ENCODE results near the gene SND1. TPM values are rescaled to one million over a fixed set of nuclear protein-coding genes. Genes with fewer than 3 reads are reported as not detected.
A peak's percentile ranks its signal among the peaks of the same experiment; 100 is the strongest.

Gene SND1
- total and polyA plus RNA-seq, 2 donors (not counting 1 experiment from before 2014, with no cell fraction given) = 137 to 174 TPM

DNA sequence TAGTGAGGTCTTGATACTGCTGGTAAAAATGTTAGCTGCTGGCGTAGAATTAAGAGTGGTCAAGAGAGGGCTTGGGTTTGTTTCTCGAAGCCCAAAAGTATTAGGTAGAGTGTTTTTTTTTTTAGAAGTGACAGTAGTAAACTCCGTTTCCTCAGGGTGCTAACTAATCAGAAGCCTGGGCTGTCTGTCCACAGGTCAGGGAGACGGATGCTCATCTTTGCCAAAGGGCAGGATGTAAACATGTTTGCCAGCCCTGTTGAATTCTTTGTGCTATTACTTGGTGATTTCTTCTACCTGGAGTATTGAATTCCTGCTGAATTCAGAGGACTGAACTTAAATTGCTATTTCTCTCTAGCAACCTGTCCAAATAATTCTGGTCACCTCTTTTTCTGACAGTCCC, 117.1 kb downstream of the SND1 start:
- H3K4me1 ChIP-seq (ENCODE audit: control insufficient read depth, extremely low read depth, insufficient read depth, low read length) = peaks cover 12% of the 10 kb centered on the region
- no peaks in the 10 kb centered on the region for H3K36me3 ChIP-seq (ENCODE audit: control insufficient read depth, insufficient read depth, low read length)
- H3K9ac ChIP-seq (ENCODE audit: insufficient read depth, low read length) = no peak overlapping the region
- H3K27ac ChIP-seq (ENCODE audit: insufficient read depth, low read length) = no peak overlapping the region
- no peak for DNase-seq (ENCODE audit: low read depth in 2 of 2)
- TF ChIP-seq, protein P1, sequence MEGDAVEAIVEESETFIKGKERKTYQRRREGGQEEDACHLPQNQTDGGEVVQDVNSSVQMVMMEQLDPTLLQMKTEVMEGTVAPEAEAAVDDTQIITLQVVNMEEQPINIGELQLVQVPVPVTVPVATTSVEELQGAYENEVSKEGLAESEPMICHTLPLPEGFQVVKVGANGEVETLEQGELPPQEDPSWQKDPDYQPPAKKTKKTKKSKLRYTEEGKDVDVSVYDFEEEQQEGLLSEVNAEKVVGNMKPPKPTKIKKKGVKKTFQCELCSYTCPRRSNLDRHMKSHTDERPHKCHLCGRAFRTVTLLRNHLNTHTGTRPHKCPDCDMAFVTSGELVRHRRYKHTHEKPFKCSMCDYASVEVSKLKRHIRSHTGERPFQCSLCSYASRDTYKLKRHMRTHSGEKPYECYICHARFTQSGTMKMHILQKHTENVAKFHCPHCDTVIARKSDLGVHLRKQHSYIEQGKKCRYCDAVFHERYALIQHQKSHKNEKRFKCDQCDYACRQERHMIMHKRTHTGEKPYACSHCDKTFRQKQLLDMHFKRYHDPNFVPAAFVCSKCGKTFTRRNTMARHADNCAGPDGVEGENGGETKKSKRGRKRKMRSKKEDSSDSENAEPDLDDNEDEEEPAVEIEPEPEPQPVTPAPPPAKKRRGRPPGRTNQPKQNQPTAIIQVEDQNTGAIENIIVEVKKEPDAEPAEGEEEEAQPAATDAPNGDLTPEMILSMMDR (conservative IDR thresholded peaks at IDR 0.05 in 1 of 2, IDR thresholded peaks at IDR 0.05 in 1 of 2; ENCODE audit: low read depth in 1 of 2, low read length in 2 of 2) = no peak
- TF ChIP-seq EZH2 (IDR thresholded peaks at IDR 0.05; ENCODE audit: low read length, missing control alignments) = no peak
- H2AFZ ChIP-seq (ENCODE audit: low read length) = no peak overlapping the region
- no peak overlapping the region for H3K4me2 ChIP-seq (ENCODE audit: extremely low read depth, insufficient read depth, low read length)
- no peak overlapping the region for H3K4me3 ChIP-seq (replicated peaks in 1 of 4; ENCODE audit: control extremely low read depth in 1 of 4, insufficient read depth in 1 of 4, low read depth in 3 of 4, low read length in 4 of 4)
- H4K20me1 ChIP-seq (ENCODE audit: control insufficient read depth, extremely low read depth, insufficient read depth, low read length) = peaks cover 2% of the 10 kb centered on the region
- H3K9me3 ChIP-seq (ENCODE audit: control insufficient read depth, insufficient read depth, low read depth, low read length) = no peaks in the 10 kb centered on the region
- H3K79me2 ChIP-seq (ENCODE audit: control insufficient read depth, insufficient read depth, low read length) = peaks cover 18% of the 10 kb centered on the region
- no peaks in the 10 kb centered on the region for H3K27me3 ChIP-seq (ENCODE audit: control insufficient read depth, insufficient read depth, low read length)

DNA sequence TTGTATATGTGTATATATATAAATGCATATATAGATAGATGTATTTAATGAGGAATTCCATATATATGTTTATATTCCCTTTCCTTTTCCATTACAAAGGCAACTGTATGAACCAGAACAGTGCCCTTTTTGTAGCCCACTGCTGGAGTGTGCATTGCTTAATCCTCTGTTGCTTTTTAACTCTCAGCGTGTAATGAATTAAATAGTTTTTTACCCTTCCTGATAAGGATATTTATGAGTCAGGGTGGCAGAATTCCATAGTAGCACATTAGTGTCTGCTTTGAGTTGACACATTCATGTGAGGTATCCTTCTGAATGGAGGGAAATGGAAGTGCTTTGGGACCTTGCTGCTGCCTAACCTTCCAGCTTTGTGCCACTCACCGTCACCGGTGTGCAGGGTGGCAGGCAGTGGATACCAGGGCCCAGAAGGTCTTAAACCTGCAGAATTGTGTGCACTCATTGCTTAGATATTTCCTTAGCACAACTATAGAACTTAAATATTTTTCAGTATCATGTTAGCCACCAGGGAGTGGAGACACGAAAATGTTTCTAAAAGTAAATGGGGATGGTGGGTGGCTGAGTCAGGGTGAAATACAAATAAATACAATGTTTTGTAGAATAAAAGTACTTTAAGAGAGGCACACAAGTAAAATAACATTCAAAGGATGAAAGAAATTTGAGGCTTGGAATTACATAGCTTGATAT, 117.9 kb downstream of the SND1 start:
- Histone ChIP-seq H3K36me3 (ENCODE audit: control insufficient read depth, insufficient read depth, low read length) (no peaks in the 10 kb centered on the region), H3K27me3 (ENCODE audit: control insufficient read depth, insufficient read depth, low read length) (no peaks in the 10 kb centered on the region), H3K79me2 (ENCODE audit: control insufficient read depth, insufficient read depth, low read length) (peaks cover 18% of the 10 kb centered on the region), H3K9me3 (ENCODE audit: control insufficient read depth, insufficient read depth, low read depth, low read length) (no peaks in the 10 kb centered on the region), H3K4me1 (ENCODE audit: control insufficient read depth, extremely low read depth, insufficient read depth, low read length) (peaks cover 12% of the 10 kb centered on the region), H3K27ac (ENCODE audit: insufficient read depth, low read length) (no peak overlapping the region), H3K4me3 (replicated peaks in 1 of 4; ENCODE audit: control extremely low read depth in 1 of 4, insufficient read depth in 1 of 4, low read depth in 3 of 4, low read length in 4 of 4) (no peak overlapping the region), H4K20me1 (ENCODE audit: control insufficient read depth, extremely low read depth, insufficient read depth, low read length) (peaks cover 2% of the 10 kb centered on the region), H2AFZ (ENCODE audit: low read length) (no peak overlapping the region), H3K9ac (ENCODE audit: insufficient read depth, low read length) (no peak overlapping the region), H3K4me2 (ENCODE audit: extremely low read depth, insufficient read depth, low read length) (no peak overlapping the region)
- TF ChIP-seq EZH2 (IDR thresholded peaks at IDR 0.05; ENCODE audit: low read length, missing control alignments) = no peak
- TF ChIP-seq, protein P1 (conservative IDR thresholded peaks at IDR 0.05 in 1 of 2, IDR thresholded peaks at IDR 0.05 in 1 of 2; ENCODE audit: low read depth in 1 of 2, low read length in 2 of 2) = no peak
- peak; percentile 16 to 77 for DNase-seq (ENCODE audit: low read depth in 2 of 2)

- H3K4me3 ChIP-seq (replicated peaks in 1 of 4; ENCODE audit: control extremely low read depth in 1 of 4, insufficient read depth in 1 of 4, low read depth in 3 of 4, low read length in 4 of 4) = no peak overlapping the region
- H3K9ac ChIP-seq (ENCODE audit: insufficient read depth, low read length) = no peak overlapping the region
- H3K4me2 ChIP-seq (ENCODE audit: extremely low read depth, insufficient read depth, low read length) = no peak overlapping the region
- H3K4me1 ChIP-seq (ENCODE audit: control insufficient read depth, extremely low read depth, insufficient read depth, low read length) = peaks cover 12% of the 10 kb centered on the region
- no peaks in the 10 kb centered on the region for H3K9me3 ChIP-seq (ENCODE audit: control insufficient read depth, insufficient read depth, low read depth, low read length)
- H3K27ac ChIP-seq (ENCODE audit: insufficient read depth, low read length) = no peak overlapping the region
- H3K36me3 ChIP-seq (ENCODE audit: control insufficient read depth, insufficient read depth, low read length) = no peaks in the 10 kb centered on the region
- peaks cover 18% of the 10 kb centered on the region for H3K79me2 ChIP-seq (ENCODE audit: control insufficient read depth, insufficient read depth, low read length)
- peak; percentile 44 to 86 for DNase-seq (ENCODE audit: low read depth in 2 of 2)
- no peak for TF ChIP-seq EZH2 (IDR thresholded peaks at IDR 0.05; ENCODE audit: low read length, missing control alignments)
- no peaks in the 10 kb centered on the region for H3K27me3 ChIP-seq (ENCODE audit: control insufficient read depth, insufficient read depth, low read length)
- no peak overlapping the region for H2AFZ ChIP-seq (ENCODE audit: low read length)
- peaks cover 2% of the 10 kb centered on the region for H4K20me1 ChIP-seq (ENCODE audit: control insufficient read depth, extremely low read depth, insufficient read depth, low read length)
Observed at GRCh38 chr7:127770885-127771284, 118.9 kb downstream of the SND1 start.
